Stimulated activated CD4-positive, alpha-beta T cell treated with anti-CD3 and anti-CD28 coated beads, TNF-alpha, amount 100 ng/mL, for 1 hour (primary cell): ENCODE data around the gene HIVEP2.

Experiments
- DNase-seq, 3 donors: peaks; one replicate each; pipeline ENCODE4 v3.0.0-alpha.2; 2020; ENCODE audit warnings: low read depth in 3 of 3, low spot score in 1 of 3

HIVEP2 gene

DNA sequence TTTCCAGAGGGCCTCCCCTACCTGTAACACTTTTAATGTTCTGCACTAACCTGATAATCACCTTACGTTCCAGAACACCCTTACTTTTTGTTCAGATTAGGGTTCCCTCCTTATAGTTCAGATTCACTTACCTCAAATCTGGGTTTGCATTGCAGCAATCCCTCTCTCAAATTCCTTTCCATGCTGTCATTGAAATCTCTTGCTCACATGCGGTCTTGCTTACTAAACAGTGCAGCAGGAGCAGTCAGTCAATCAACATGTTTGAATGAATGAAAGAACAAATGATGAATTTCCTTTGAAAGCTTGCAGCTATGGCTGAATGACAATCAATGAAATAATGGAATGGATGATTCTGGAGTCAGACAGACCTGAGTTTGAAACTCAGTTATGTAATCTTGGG, 200.1 kb downstream of the HIVEP2 start:
- DNase-seq, result no peak

GRCh38 chr6:142740449-142740848, 204.5 kb downstream of the HIVEP2 start:
- DNase-seq, result no peak

DNA sequence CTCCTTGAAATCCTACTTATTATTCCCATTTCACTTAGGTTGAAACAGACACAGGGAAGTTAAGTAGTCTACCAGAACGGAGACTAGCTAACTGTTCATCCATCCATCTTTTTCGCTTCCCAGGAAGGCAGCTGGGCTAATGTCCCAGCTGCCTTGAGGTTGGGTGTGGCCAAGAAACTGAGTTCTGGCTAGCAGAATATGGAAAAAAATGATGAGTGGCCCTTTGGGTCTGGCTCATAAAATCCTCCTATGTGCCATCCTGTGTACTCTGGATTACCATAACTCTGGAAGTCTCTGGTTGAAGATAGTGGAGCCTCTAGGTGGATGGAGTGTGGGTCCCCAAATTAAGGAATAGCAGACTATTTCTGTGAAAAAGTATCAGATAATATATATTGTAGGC, 206.2 kb downstream of the HIVEP2 start:
- DNase-seq, result no peak

- DNase-seq, result no peak
Measured at GRCh38 chr6:142738035-142738396, 207.0 kb downstream of the HIVEP2 start.

DNA sequence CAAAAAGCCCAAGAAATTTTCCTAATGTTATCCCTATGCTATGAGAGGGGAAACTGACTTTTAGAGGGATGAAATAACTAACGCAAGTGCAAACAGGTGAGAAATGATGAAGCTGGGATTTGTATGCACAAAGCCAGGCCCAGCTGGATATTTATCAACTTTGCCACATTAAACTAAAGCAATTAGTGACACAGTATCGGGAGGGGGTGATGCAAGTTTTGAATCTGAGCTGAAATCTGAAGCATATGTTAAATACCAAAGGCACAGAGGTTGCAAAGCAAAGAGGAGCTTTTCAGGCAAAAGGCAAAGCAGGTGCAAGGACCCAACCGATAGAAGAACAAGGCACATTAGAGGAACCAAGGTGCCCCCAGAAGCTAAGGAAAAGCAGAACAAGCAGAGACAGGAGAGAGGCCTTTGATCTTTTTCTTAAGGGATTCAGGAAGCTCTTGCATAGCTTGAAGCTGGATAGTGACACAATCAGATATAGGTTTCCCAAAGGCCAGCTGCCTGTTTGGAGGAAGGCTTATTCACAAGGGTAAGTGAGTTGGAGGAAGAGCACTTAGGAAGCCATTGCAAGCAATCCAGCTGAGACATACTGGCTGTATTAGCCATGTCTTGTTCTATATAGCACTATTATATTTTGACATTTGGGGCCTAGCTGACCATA, 207.5 kb downstream of the HIVEP2 start:
- no peak for DNase-seq

DNA sequence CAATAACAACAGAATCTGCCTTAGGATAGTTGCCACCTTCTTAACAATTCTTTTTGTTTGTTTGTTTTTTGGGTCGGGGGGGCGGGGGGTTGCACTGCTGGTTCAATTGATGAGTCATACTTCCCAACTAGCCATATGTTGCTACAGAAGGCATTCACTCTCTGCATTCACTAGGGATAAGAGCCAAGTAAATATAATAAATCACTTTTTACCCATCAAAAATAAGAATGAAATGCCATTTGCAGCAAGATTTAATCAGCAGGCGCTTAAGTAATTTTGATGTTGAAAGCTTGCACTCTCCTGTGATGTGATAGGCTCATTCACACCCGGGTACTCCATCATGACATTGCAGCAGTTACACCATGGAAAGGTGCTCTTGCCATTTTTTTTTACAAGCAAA, 209.8 kb downstream of the HIVEP2 start:
- DNase-seq, result no peak

DNA sequence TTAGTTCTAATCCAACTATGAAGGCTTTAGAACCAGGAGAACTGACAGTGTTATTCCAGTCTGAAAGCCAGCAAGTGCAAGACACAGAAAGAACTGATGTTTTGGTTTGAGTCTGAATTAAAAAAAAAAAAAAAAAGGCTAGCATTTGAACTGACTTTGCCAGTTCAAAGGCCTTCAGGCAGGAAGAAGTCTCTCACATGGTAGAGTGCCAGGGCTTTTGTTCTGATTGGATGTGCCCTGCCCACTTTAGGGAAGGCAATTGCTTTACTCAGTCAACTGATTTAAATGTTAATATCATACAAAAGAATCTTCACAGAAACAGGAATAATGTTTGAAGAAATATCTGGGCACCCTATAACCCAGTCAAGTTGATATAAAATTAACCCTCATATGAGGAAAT, 212.2 kb downstream of the HIVEP2 start:
- no peak for DNase-seq

DNA sequence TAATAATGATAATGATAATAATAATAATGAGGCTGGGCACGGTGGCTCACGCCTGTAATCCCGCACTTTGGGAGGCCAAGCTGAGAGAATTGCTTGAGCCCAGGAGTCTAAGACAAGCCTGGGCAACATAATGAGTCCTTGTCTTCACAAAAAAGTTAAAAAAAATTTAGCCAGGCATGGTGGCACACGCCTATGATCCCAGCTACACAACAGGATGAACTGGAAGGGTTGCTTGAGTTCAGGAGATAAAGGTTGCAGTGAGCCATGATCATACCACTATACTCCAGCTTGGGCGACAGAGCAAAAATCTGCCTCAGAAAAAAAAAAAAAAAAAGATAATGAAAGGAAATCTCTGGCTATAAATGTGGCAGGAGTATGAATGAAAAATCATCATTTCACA, 213.4 kb downstream of the HIVEP2 start:
- no peak for DNase-seq

DNA sequence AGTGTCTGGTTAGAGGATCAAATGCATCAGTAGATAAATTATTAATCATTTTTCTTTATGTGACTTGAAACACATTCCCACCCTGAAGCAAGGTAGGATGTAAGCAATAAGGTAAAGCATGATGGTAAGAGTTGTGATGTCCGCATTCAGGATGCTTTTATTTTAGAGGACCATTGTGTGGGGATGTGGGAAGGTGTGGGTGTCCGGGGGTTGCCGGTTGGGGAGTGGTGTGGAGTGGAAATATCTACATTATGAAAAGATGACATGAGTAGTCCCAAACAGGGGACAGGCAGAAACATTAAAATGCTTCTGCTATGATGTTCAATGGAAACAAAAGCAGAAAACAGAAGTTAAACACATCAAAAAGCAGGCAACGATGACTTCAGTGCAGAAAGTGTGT, 215.4 kb downstream of the HIVEP2 start:
- DNase-seq, result no peak

DNA sequence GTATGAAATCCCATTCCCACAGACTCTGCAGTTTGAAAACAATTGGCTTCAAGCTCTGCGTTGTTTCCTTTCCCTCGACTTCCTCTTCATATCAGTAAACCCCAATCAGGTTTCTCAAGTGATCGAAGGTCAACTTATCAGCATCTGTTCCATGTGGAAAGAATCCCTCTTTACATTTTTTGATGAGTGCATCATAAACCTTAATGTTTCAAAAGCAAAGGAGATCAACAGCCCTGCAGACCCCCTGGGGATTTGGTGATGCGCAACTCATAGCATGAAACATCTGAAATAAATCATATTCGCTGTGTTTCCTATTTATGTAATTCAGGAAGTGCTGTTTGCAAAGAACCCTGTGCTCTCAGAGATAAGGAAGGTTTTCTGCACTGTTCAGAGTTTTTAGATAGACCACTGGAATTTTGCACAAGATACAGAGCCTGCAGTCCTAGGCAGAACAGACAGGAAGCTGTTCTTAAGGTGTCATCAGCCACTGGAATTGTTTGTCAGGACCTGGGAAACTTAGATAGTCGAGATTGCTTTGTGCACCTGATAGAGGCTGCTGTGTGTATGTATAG, 216.0 kb downstream of the HIVEP2 start:
- no peak for DNase-seq

DNA sequence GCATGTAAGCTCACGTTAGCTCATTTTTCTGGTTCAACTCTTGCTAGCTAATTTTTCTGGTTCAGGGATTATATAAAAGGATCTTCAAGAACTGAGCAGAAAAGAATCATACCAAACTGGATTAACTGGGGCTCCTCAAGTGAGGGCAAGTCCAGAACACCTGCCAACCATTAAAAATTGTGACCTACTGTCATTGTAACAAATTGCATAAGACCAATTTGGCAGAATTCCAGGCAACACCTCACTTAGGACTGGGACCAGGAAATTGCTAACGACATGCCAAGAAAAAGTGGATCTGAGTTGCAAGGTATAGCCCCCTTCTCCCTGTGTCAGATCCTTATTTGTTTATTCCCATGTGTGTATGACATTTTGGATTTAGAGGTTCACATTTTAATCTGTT, 216.6 kb downstream of the HIVEP2 start:
- no peak for DNase-seq

- no peak for DNase-seq
Measured at GRCh38 chr6:142726616-142727015, 218.4 kb downstream of the HIVEP2 start.

DNA sequence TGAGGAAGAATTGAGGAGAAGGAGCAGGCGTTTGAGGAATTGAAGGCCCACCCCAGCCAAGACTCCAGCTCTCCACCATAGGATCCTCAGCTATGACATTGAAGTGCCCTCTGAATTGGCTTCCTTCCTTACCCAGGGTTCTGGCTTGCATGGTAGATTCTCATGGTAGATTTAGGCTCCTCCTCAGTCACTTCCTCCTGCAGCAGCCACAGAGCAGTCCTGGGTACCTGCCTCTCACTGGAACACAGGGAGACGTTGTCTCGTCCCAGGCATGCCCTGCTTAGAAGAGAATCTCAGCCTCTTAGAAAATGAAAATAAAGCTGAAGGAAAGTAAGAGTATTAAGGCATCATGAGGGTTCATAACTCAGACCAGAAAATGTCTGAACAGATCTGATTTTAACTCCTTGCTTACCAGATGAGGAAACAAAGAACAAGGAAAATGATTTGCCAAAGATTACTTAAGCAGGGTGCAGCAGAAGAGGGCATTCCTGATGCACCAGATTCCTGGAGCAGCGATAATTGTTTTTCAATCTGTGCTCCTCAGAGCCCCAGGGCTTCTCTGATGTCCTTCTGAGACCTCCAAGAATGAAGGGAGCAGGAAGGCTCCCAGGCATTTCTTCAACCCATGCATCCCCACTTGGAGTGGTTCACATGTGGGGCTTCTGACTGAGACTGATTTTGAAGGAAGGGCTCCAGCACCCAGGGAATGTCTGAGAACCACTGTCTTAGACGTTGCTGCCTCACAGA, 219.8 kb downstream of the HIVEP2 start:
- no peak for DNase-seq

DNA sequence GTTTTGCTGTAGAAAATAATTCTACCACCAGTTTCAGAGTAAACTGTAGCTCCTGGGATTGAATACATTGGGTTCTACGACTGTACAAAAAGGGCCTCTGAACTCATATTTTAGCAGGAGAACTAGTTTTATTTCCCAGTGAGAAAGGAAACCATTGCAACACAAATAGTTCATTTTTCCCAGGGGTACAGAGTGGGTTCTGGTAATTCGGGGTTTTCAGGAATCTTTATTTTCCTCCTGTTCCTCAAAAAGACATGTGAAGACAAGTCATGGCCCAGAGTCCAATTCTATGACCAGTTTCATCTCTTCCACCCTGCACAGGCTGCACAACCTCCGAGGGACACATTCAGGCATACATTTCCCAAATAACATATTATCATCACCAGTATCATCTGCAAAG, 222.1 kb downstream of the HIVEP2 start:
- DNase-seq, result no peak

DNA sequence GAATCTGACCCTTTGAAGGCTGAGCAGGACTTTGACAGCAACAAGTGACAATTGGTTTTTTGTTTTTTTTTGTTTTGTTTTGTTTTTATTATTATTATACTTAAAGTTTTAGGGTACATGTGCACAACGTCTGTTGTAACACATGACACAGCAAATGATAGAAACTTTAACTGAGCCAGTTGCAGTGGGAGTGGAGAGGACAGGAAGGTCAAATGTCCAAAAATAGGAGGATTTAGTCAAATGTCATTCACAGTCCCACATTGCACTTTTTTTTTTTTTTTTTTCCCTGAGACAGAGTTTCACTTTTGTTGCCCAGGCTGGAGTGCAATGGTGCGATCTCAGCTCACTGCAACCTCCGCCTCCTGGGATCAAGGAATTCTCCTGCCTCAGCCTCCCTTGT, 223.0 kb downstream of the HIVEP2 start:
- DNase-seq, result no peak

- no peak for DNase-seq
Measured at GRCh38 chr6:142721215-142721920, 223.6 kb downstream of the HIVEP2 start.

DNA sequence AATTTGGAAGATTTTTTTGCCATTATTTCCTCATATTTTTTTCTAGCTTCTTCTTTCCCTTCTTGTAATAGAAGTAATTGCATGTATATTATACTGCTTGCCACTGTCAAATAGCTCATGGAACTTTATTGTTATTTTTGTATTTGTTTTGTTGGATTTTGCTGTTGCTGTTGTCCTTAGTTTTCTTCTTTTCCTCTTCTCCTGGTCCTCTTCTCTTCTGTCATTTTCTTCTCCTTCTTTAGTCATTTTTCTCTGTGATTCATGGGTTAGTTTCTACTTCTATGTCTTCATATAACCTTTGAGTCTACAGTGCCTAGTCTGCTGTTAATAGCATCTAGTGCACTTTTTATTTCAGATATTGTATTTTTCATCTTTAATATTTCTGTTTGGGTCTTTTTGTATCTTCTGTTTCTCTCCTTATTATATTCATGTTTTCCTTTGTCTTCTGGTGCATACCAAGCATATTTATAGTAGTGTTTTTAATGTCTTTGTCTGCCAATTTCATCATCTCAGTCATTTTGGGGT, 226.2 kb downstream of the HIVEP2 start:
- DNase-seq, result no peak

DNA sequence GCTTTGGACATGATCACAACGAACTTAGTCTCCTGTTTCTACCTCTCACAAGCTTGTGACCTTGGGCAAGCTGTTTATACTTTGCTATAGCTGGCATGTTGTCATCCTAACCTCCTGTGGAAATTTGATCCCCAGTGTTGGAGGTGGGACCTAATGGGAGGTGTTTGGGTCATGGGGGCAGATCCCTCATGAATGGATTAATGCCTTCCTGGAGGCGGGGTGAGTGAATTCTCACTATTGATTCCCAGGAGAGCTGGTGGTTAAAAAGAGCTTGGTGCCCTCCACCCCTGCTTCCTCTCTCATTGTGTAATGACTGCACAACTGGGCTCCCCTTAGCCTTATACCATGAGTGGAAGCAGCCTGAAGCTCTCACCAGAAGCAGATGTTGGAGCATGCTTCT, 228.9 kb downstream of the HIVEP2 start:
- DNase-seq, result no peak

DNA sequence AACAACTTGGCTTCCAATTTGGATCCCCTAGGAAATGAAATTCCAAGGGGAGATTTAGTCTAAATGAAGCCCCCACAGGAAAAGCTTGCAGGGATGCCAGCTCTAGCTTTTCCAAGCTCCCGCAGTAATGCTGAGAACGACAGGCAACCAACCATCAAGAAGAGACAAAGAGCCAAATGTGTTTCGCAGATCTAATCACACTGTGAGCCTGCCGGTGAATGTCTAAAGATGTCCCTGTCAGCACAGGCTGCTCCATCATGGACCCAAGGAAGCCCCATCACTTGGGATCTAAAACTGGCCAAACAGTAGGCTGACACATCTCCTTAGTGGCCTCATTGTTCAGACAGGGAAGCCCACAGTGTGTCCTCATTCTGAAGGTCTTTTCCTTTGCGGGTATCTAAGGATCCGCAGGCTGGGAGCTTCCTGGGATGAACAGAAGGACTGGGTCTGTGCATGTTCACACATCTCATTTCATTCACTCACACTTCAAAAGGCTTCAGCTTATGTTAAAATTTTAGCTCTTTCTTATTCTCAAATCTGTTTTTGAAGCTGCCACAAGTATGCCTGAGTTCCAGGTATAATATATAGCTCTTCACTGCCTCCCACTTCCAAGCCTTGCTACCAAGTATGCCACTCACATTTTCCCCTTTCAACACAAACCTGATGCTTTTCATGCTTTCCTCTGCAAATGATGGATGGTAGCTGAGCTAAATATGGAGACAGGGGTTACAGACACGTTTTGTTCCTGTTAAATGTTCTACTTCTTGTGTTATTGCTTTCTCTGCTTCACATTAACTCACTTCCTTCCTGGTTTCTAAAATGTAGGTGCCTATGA, 229.8 kb downstream of the HIVEP2 start:
- no peak for DNase-seq

DNA sequence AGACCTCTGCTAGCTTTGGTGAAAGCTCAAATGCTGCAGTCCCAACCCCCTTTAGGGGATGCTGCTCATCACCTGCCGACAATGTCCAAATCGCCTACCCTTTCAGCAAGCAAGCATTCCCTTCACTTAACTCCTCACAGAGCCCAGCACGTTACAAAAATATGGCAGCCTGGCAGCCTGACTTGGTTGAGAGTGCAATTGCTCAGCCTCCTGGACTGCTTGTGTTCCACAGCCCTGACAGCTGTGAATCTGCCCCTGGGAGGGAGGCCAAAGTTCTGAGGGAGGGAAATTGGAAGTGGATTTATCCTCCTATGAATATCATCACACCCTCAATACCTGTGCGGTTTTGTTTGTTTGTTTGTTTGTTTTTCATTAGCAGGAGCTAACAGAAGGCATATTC, 231.0 kb downstream of the HIVEP2 start:
- DNase-seq, result no peak

DNA sequence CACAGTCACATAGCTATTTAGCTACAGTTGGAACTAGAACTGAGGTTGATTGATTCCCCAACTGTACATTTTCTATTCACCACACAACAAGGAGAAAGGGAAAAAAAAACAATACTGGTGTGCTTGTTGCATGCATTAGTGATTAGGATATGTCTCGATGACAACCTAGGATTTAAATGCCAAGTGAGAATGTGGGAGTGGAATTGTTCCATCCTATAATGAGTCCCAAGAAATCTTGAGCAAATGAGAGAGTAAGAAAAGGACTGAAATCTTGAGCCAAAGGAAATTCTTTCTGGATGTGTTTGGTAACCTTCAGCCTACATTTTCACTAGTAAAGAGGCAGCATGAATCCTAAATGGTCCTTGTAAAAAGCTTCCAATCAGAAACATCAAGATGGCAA, 232.7 kb downstream of the HIVEP2 start:
- DNase-seq, result no peak
